IPS DF 19.7 (cell line): ENCODE measurements around the gene PPCDC.

Experiments
- DNase-seq: peaks from one replicate; pipeline ENCODE4 v3.0.0-alpha.2; 2013; ENCODE audit warnings: low read depth, low spot score

The PPCDC gene

DNA sequence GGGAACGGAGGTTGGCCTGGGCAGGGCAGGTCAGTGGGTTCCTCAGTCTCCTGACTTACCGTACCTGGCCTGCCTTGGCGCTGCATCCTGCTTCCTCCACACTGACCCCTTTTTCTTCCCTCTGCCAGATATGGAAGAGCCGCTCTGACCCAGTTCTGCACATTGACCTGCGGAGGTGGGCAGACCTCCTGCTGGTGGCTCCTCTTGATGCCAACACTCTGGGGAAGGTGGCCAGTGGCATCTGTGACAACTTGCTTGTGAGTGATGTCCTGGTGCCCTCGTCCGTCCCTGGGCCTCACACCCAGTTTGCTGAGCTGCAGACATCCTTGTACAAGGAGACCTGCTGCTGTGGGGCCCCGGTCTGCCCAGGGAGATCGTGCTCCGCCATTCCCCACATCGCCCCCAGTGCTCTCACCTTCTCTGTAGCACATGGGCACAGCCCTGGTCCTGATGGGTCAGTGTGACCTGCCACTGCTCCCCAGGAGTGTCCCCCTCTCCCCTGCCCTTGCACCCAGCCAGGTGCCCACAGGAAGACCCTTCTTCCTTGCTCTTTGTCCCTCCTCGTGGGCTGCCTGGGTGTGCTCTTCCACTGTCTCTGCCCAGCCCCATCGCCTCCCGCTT, 21.0 kb downstream of the PPCDC start:
- no peak for DNase-seq

DNA sequence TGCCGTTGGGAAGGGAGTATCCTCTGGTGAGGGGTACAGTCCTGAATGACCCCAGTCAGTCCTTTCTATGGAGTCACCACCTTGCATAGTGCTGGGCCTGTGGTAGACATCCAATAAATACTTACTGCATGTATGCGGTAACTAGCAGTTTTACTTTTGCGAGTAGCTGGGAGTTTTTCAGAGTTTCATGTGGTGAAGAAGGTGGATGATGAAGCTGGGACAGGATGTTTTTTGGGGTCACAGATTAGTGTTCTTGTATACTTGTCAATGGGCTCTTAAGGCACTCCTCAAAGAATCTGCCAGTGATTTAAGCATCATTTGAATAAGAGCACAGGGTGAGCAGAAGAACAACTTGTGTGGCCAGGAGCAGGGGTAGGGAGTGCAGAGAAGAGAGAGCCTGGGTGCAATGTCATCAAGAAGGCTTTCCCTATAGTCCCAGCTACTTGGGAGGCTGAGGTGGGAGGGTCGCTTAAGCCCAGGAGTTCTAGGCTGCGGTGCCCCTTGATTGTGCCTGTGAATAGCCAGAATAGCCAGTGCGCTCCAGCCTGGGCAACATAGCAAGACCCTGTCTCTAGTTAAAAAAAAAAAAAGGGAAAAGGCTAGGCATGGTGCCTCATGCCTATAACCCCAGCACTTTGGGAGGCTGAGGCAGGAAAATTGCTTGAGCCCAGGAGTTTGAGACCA, 22.1 kb downstream of the PPCDC start:
- DNase-seq = no peak

- no peak for DNase-seq
Measured at GRCh38 chr15:75048394-75048793, 25.0 kb downstream of the PPCDC start.

DNA sequence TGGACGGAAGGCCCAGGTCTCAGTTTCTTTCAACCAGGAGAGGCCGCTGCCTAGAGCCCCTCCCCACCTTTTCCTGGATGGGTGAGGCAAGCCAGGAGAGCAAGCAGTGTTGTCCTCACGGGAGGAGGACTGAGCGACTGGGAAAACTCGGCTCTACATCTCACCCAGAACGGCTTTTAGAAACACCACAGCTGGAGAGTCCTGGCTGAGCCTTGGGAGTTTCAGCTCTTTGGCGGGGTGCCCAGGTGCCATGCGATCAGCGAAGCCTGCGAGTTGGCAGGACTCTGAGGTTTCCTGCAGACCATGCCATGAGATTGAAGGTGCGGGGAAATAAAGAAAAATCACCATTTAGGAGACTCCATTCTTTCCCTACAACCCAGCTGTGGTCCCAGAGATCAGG, 26.0 kb downstream of the PPCDC start:
- DNase-seq = no peak

- no peak for DNase-seq
Measured at GRCh38 chr15:75050283-75050682, 26.9 kb downstream of the PPCDC start.

DNA sequence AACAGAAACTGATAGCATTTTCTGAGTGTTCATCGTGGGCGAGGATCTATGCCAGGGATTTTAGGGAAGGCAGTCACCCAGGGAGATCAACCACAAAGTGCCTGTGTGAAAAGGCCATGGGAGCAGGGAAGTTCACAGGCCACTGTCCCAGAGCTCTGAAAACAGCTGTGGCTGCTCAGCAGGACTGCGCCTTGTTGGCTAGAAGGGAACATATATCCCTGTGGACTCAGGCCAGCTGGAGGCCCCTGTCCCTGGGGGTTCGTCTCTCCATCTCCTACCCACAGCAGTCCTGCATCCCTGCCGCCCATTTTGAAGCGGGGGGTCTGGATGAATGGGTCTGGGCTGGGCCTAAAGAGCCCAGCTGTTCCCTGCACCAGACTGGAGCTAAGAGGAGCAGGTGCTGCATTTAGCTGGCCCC, 27.8 kb downstream of the PPCDC start:
- no peak for DNase-seq

- no peak for DNase-seq
Measured at GRCh38 chr15:75051711-75052110, 28.3 kb downstream of the PPCDC start.

GRCh38 chr15:75052972-75053747, 29.8 kb downstream of the PPCDC start:
- no peak for DNase-seq

GRCh38 chr15:75053748-75054125, 30.3 kb downstream of the PPCDC start:
- DNase-seq = no peak

DNA sequence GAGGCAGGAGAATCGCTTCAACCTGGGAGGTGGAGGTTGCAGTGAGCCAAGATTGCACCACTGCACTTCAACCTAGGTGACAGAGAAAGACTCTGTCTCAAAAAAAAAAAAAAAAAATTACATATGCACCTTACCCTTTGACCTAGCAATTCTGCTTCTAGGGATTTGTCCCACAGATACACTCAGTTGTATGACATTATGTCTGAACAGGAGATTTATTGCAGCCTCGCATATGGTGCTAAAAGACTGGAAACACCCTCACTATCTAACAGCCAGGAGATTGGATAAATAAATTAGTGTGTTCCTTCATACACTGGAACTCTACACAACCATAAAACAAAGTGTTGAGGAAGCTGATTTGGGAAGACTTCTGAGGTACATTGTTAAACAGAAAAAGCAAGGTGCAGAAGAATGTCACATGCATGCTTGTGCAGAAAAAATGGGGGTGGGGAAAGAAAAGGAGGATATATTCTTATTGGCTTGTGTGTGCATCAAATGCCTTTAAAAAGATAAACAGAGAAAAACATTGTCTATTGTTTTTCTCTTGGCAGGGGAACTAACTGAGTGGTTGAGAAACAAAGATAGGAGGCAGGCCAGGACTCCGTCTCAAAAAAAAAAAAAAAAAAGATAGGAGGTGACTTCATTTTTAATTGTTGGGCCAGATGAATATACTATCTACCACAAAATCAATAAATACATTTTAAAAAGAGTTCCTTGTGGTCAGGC, 30.9 kb downstream of the PPCDC start:
- no peak for DNase-seq

GRCh38 chr15:75056036-75056435, 32.6 kb downstream of the PPCDC start:
- no peak for DNase-seq

- DNase-seq = no peak
Measured at GRCh38 chr15:75058127-75058905, 34.9 kb downstream of the PPCDC start.

DNA sequence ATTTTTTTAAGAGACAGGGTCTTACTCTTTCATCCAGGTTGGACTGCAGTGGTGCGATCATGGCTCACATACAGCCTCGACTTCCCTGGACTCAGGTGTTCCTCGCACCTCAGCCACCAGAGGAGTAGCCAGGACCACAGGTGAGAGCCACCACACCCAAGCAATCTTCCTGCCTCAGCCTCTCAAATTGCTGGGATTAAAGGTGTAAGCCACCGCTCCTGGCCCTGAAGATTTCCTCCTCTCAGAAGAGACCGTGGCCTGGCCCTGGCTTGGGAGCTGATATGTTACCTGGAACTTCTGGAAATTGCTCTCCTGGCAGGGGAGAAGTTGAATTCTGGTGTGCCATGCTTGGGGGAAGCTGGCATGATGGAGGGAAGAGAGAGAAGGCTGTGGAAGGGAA, 36.2 kb downstream of the PPCDC start:
- DNase-seq = no peak

GRCh38 chr15:75061272-75061671, 37.9 kb downstream of the PPCDC start:
- no peak for DNase-seq

- DNase-seq = no peak
Measured at GRCh38 chr15:75062706-75063105, 39.3 kb downstream of the PPCDC start.

GRCh38 chr15:75063338-75063737, 39.9 kb downstream of the PPCDC start:
- DNase-seq = no peak

DNA sequence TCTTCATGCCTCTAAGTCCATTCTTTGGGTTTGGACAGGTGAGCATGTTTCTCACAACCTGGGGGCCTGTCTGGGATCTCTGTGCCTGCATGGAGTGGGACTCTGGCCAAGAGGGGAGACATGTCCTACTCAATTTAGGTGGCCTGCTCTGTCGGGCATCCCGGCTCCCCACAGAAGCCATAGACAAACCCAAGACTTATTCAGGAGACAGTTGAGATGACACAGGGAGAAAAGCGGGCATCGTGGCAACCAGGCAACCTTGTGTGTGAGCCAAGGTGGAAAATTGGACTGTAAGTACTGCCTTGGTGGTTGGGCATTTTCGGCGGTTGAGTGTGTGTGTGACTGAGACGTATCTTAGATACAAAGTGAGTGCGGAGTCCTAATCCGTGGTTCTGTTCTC, 40.5 kb downstream of the PPCDC start:
- no peak for DNase-seq

DNA sequence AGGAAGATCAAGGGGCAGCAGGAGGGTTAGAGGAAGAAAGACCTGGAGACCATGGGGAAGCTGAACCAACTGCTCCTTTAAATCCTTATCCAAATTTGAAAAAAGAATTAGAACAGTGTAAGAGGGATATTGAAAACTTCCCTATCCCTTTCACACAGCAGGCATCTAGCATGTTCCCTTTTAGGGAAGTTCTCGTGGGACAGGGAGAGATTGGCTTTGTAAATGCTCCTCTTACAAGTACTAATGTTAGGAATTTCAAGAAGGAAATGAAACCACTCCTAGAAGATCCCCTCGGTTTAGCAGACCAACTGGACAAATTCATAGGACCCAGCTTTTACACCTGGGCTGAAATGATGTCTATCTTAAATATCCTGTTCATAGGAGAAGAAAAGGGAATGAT, 41.5 kb downstream of the PPCDC start:
- no peak for DNase-seq

- no peak for DNase-seq
Measured at GRCh38 chr15:75065467-75065850, 42.1 kb downstream of the PPCDC start.

DNA sequence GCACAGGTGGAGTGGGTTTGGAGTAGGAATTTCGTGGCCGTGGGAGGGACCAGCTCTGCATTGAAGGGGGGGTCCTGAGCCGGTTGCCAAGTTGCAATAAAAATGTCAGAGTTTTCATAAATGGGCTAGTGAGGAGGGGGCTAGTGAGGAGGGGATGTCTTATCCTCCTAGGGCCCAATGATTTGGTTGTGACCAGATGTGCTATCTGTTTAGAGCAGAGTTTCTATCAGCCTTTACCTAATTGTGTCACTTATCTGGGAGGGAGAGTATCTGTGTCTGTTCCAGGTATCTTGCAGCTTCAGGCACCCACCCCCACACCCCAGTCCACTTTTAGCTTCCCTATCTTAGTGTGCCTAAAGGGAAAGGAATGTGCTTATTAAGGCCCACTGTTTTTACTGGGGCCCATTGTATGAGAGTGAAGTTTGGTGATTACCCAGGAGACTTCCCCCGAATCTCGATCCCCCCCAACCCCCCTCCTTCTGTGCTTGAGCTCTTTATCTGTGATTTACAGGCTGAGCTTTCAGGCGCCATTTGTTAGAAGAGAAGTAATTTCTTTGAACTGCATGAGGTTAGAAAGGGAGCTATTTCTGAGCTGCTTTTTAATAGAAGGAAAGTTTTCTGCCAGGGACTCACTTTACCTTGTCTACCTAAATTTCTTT, 42.6 kb downstream of the PPCDC start:
- DNase-seq = no peak
